CD4-positive, alpha-beta T cell (primary cell): ENCODE measurements around the gene CDC25B. TPM values are rescaled to one million over a fixed set of nuclear protein-coding genes. Genes with fewer than 3 reads are reported as not detected.

Experiments
- ATAC-seq: fragments of 200-7000 bp; cut with Tn5 transposase; one replicate; pipeline ENCODE4 v1.10.0; 2022; ENCODE audit warnings: mild to moderate bottlenecking; ENCODE audit not compliant: poor library complexity
- CTCF ChIA-PET: fragments of 350-600 bp; sonication (Branson Sonifier 250); formaldehyde crosslinking; loops from one replicate; lab custom pipeline; 2021; ENCODE audit warnings: antibody characterized with exemption, inconsistent platforms; lab: Charles Lee
- POLR2A ChIA-PET: fragments of 350-600 bp; sonication (Branson Sonifier 250); formaldehyde crosslinking; loops from one replicate; lab custom pipeline; 2021; ENCODE audit warnings: antibody characterized with exemption, inconsistent platforms; lab: Charles Lee
- DNase-seq, 14 experiments: peaks; one replicate each; pipeline ENCODE4 v3.0.0-alpha.2; 2013 to 2020; ENCODE audit warnings: mixed read lengths in 2 of 14
- H3K27ac ChIP-seq, 2 donors: one replicate each; pipeline versions ENCODE4 v1.5.1 to v1.7.0; 2013; ENCODE audit warnings: low read length in 2 of 2, low read depth in 1 of 2, mild to moderate bottlenecking in 1 of 2
- H3K27me3 ChIP-seq, 2 experiments: 1 replicate in 1 of 2; 2 replicates in 1 of 2; pipeline versions ENCODE4 v1.6.1 to v1.7.0; 2013; ENCODE audit warnings: low read length in 2 of 2, control low read depth in 1 of 2, mild to moderate bottlenecking in 1 of 2, moderate library complexity in 1 of 2; ENCODE audit not compliant: insufficient read depth in 2 of 2, control insufficient read depth in 1 of 2
- H3K36me3 ChIP-seq: one replicate; pipeline ENCODE4 v1.6.1; 2013; ENCODE audit warnings: low read length, control low read depth; ENCODE audit not compliant: insufficient read depth
- H3K4me1 ChIP-seq: one replicate; pipeline ENCODE4 v1.6.1; 2013; ENCODE audit warnings: low read length, control low read depth; ENCODE audit not compliant: insufficient read depth
- H3K4me3 ChIP-seq: one replicate; pipeline ENCODE4 v1.5.1; 2013; ENCODE audit warnings: mild to moderate bottlenecking, low read length, moderate library complexity
- H3K9me3 ChIP-seq, 2 experiments: 1 replicate in 1 of 2; 2 replicates in 1 of 2; pipeline versions ENCODE4 v1.6.1 to v1.7.0; 2013; ENCODE audit warnings: low read length in 2 of 2, mild to moderate bottlenecking in 2 of 2, control low read depth in 1 of 2, moderate library complexity in 1 of 2; ENCODE audit not compliant: control insufficient read depth in 1 of 2, insufficient read depth in 1 of 2
- H3K27ac Mint-ChIP-seq: one replicate; pipeline ENCODE4 v1.8.0; 2020; ENCODE audit warnings: mixed read lengths
- H3K27me3 Mint-ChIP-seq: one replicate; pipeline ENCODE4 v1.8.0; 2021; ENCODE audit warnings: mixed read lengths
- H3K36me3 Mint-ChIP-seq: one replicate; pipeline ENCODE4 v1.8.0; 2021; ENCODE audit warnings: low read depth, mixed read lengths
- H3K4me1 Mint-ChIP-seq: one replicate; pipeline ENCODE4 v1.8.0; 2021; ENCODE audit warnings: low read depth, mixed read lengths
- H3K4me3 Mint-ChIP-seq: one replicate; pipeline ENCODE4 v1.8.0; 2020; ENCODE audit warnings: mild to moderate bottlenecking, mixed read lengths
- H3K9me3 Mint-ChIP-seq: one replicate; pipeline ENCODE4 v1.8.0; 2020; ENCODE audit warnings: mixed read lengths
- CTCF ChIP-seq: fragments of 200-600 bp; IDR thresholded peaks from one replicate; pipeline ENCODE4 v1.8.0; 2022; ENCODE audit warnings: antibody characterized with exemption, mild to moderate bottlenecking
- intact Hi-C, 2 experiments: fragments of 100-400 bp; cut with DNase I in 1 of 2; cut with micrococcal nuclease in 1 of 2; formaldehyde crosslinking; loops; one replicate each; pipeline versions ENCODE4 v1.15.1 to v1.9.0; 2023 to 2025; cut with DNase I, micrococcal nuclease
- total RNA-seq, 174 experiments: library from RNA in 2 of 174; stranded (reverse) in 2 of 174; gene quantifications; one replicate each; pipeline ENCODE4 v1.2.3 and lab custom pipeline; 2021 to 2026

Gene CDC25B
- total RNA-seq, 2 experiments from 2014 or later, result 144 TPM

GRCh38 chr20:3794701-3795420 lies 1.2 kb upstream of the CDC25B start:
- ChIA-PET CTCF (interaction anchor here (1.9 to 2.8 kb wide), 3 partner anchors 8 to 27 kb away, joined by 5 to 32 read pairs (median 16); partner anchors contain the start of genes ADISSP, AP5S1 and CENPB), POLR2A (interaction anchor here (1.2 to 3.0 kb wide), 6 partner anchors 8 to 138 kb away, joined by 3 to 35 read pairs (median 20); partner anchors contain the start of genes ADISSP, AP5S1 and CENPB)
- Mint-ChIP-seq H3K4me1 (peaks cover 37% of the 10 kb centered on the region), H3K36me3 (peaks cover 39% of the 10 kb centered on the region), H3K27ac (peak overlapping the region; percentile 94), H3K27me3 (no peaks in the 10 kb centered on the region), H3K9me3 (no peaks in the 10 kb centered on the region), H3K4me3 (peak overlapping the region; percentile 96)
- H3K36me3 ChIP-seq, result peaks cover 14% of the 10 kb centered on the region
- H3K4me1 ChIP-seq, result peaks cover 40% of the 10 kb centered on the region
- DNase-seq (no peak), ATAC-seq (no peak)
- no peaks in the 10 kb centered on the region for H3K9me3 ChIP-seq
- H3K27ac ChIP-seq, result peak overlapping the region; percentile 90 to 95
- intact Hi-C loops, result loop anchor here in 1 of 2 experiments (1.0 kb wide), 1 partner anchor 25 kb away; the partner anchor contains the start of gene AP5S1
- no peak for TF ChIP-seq CTCF
- H3K4me3 ChIP-seq, result peak overlapping the region; percentile 96
- no peaks in the 10 kb centered on the region for H3K27me3 ChIP-seq

GRCh38 chr20:3796477-3797225 lies 541 bp downstream of the CDC25B start:
- peak overlapping the region; percentile 67 to 78 for H3K27ac ChIP-seq
- Mint-ChIP-seq H3K4me1 (peaks cover 51% of the 10 kb centered on the region), H3K4me3 (peak overlapping the region; percentile 100), H3K27ac (peak overlapping the region; percentile 95), H3K9me3 (no peaks in the 10 kb centered on the region), H3K36me3 (peaks cover 57% of the 10 kb centered on the region), H3K27me3 (no peaks in the 10 kb centered on the region)
- H3K9me3 ChIP-seq, result no peaks in the 10 kb centered on the region
- peaks cover 58% of the 10 kb centered on the region for H3K4me1 ChIP-seq
- TF ChIP-seq CTCF, result no peak
- peak overlapping the region; percentile 96 for H3K4me3 ChIP-seq
- ChIA-PET POLR2A (interaction anchor here (1.1 to 3.0 kb wide), 7 partner anchors 10 to 30 kb away, joined by 3 to 35 read pairs (median 20); partner anchors contain the start of genes ADISSP, AP5S1 and CENPB), CTCF (interaction anchor here (1.0 to 2.8 kb wide), 7 partner anchors 10 to 288 kb away, joined by 3 to 32 read pairs (median 5); partner anchors contain the start of genes ADISSP, AP5S1 and CENPB)
- peaks cover 32% of the 10 kb centered on the region for H3K36me3 ChIP-seq
- intact Hi-C loops, result loop anchor here in 1 of 2 experiments (1.0 kb wide), 1 partner anchor 9 kb away; no protein-coding TSS in a partner anchor
- DNase-seq (no peak), ATAC-seq (no peak)
- H3K27me3 ChIP-seq, result no peaks in the 10 kb centered on the region

- Histone ChIP-seq H3K4me3 (peak overlapping the region; percentile 96), H3K36me3 (peaks cover 37% of the 10 kb centered on the region), H3K27ac (peak overlapping the region; percentile 67 to 78), H3K27me3 (no peaks in the 10 kb centered on the region), H3K9me3 (no peaks in the 10 kb centered on the region), H3K4me1 (peaks cover 63% of the 10 kb centered on the region)
- TF ChIP-seq CTCF, result no peak
- H3K9me3 Mint-ChIP-seq, result no peaks in the 10 kb centered on the region
- intact Hi-C loops, result no loop called here
- peak overlapping the region; percentile 100 for H3K4me3 Mint-ChIP-seq
- H3K27me3 Mint-ChIP-seq, result no peaks in the 10 kb centered on the region
- CTCF ChIA-PET, result interaction anchor here (2.8 kb wide), 1 partner anchor 23 kb away, joined by 32 read pairs; the partner anchor contains the start of gene AP5S1
- DNase-seq (no peak), ATAC-seq (no peak)
- H3K4me1 Mint-ChIP-seq, result peaks cover 51% of the 10 kb centered on the region
- peaks cover 62% of the 10 kb centered on the region for H3K36me3 Mint-ChIP-seq
- POLR2A ChIA-PET, result interaction anchor here (3.0 kb wide), 1 partner anchor 23 kb away, joined by 34 read pairs; the partner anchor contains the start of gene AP5S1
- peak overlapping the region; percentile 95 for H3K27ac Mint-ChIP-seq
Observed at GRCh38 chr20:3797226-3797545, 1.1 kb downstream of the CDC25B start.
